ENCODE results near the gene SEC23A. TPM values are rescaled to one million over a fixed set of nuclear protein-coding genes. Genes with fewer than 3 reads are reported as not detected.

SEC23A gene
- total RNA-seq, 3 donors from 2014 or later = 75.8 to 106 (median 82.4) TPM

GRCh38 chr14:38987781-38988180 lies 115.3 kb downstream of the SEC23A start:
- no peak overlapping the region for H3K27ac ChIP-seq
- no peaks in the 10 kb centered on the region for H3K9me3 ChIP-seq
- intact Hi-C loops (cut with DNase I; ENCODE audit: low total_unique reads) = no loop called here
- H3K27me3 ChIP-seq = no peaks in the 10 kb centered on the region
- no peak for DNase-seq (ENCODE audit: low spot score in 2 of 2)
- no peak for TF ChIP-seq POLR2AphosphoS5 (IDR thresholded peaks at IDR 0.05)
- no peak for TF ChIP-seq CTCF (IDR thresholded peaks at IDR 0.05)
- no peak for TF ChIP-seq POLR2A (IDR thresholded peaks at IDR 0.05)
- no peaks in the 10 kb centered on the region for H3K36me3 ChIP-seq
- H3K4me1 ChIP-seq = no peaks in the 10 kb centered on the region
- H3K4me3 ChIP-seq = no peak overlapping the region

GRCh38 chr14:38982837-38983236 lies 120.2 kb downstream of the SEC23A start:
- H3K9me3 ChIP-seq = peaks cover 0 to 13% of the 10 kb centered on the region in 2 donors
- no peak overlapping the region for H3K27ac ChIP-seq
- no peak for TF ChIP-seq CTCF (IDR thresholded peaks at IDR 0.05)
- H3K4me3 ChIP-seq = no peak overlapping the region
- no peaks in the 10 kb centered on the region for H3K4me1 ChIP-seq
- intact Hi-C loops (cut with DNase I; ENCODE audit: low total_unique reads) = no loop called here
- no peak for DNase-seq (ENCODE audit: low spot score in 2 of 2)
- no peaks in the 10 kb centered on the region for H3K36me3 ChIP-seq
- no peaks in the 10 kb centered on the region for H3K27me3 ChIP-seq

GRCh38 chr14:38982278-38982677 lies 120.8 kb downstream of the SEC23A start:
- Histone ChIP-seq H3K36me3 (no peaks in the 10 kb centered on the region), H3K27ac (no peak overlapping the region), H3K4me1 (no peaks in the 10 kb centered on the region), H3K27me3 (no peaks in the 10 kb centered on the region), H3K4me3 (no peak overlapping the region), H3K9me3 (peaks cover 0 to 16% of the 10 kb centered on the region in 2 donors)
- TF ChIP-seq CTCF (IDR thresholded peaks at IDR 0.05) (no peak), POLR2A (IDR thresholded peaks at IDR 0.05) (no peak), POLR2AphosphoS5 (IDR thresholded peaks at IDR 0.05) (no peak)
- intact Hi-C loops (cut with DNase I; ENCODE audit: low total_unique reads) = no loop called here
- no peak for DNase-seq (ENCODE audit: low spot score in 2 of 2)

Other genes starting within 250 kb of the SEC23A start
- gene GEMIN2, start 11.1 kb upstream of the SEC23A start, total RNA-seq = 10 to 100 TPM; 16.0 to 36.1 (median 28.1) TPM
- gene TRAPPC6B, start 67.1 kb upstream of the SEC23A start, total RNA-seq = 10 to 100 TPM; 22.0 to 33.8 (median 22.9) TPM
- gene PNN, start 72.0 kb upstream of the SEC23A start, total RNA-seq = 10 to 100 TPM; 31.8 to 50.8 (median 47.4) TPM
- 10 to 100 TPM; 19.5 to 37.0 (median 23.3) TPM for gene MIA2, start 130.7 kb upstream of the SEC23A start, total RNA-seq

Measured in breast epithelium (tissue), 4 donors.